Testis (tissue), 2 donors: ENCODE measurements around the gene MPND.

Experiments used
- CTCF ChIP-seq, 3 experiments: fragments of 450-650 bp in 2 of 3; fragments of 200-600 bp in 1 of 3; sonication (generic) in 1 of 3; IDR thresholded peaks; one replicate each; pipeline ENCODE4 v1.5.1; 2016 to 2019; ENCODE audit warnings: antibody characterized with exemption in 3 of 3, mild to moderate bottlenecking in 2 of 3, moderate library complexity in 1 of 3
- POLR2A ChIP-seq: fragments of 450-650 bp; IDR thresholded peaks from one replicate; pipeline ENCODE4 v1.6.1; 2017; ENCODE audit warnings: antibody characterized with exemption, mild to moderate bottlenecking, moderate library complexity

DNA sequence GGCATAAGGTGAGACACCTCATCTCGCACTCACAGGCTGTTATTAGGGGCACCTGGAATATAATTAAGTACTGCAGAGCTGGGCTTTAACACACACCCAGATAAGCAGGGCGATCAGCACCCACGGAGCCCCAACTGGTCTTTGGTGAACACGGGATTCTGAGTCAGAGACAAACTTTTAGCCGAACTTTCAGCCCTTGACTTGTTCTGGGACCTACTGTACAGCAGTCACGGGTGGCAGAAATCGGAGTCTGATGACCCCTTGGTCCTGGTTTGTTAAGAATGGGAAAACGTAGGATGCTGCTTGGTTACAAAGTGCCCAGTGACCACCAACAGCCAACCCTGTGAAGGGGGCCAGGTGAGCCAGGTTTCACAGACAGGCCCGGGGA is 47.9 kb downstream of the MPND start:
- TF ChIP-seq CTCF (IDR thresholded peaks at IDR 0.05): no peak
- TF ChIP-seq POLR2A: no peak
